Pancreas (tissue), 10 donors: ENCODE data around the gene RFX3. TPM values are rescaled to one million over a fixed set of nuclear protein-coding genes. Genes with fewer than 3 reads are reported as not detected.

ENCODE experiments used
- ATAC-seq, 4 donors: fragments of 200-7000 bp; cut with Tn5 transposase; one replicate each; pipeline versions ENCODE4 v1.8.0 to v1.9.1; 2020; ENCODE audit warnings: mild to moderate bottlenecking in 4 of 4, moderate library complexity in 4 of 4
- DNase-seq, 6 donors: peaks; one replicate each; pipeline ENCODE4 v3.0.0-alpha.2; 2020
- FAIRE-seq: peaks from 2 replicates; lab custom pipeline; 2012; peaks lifted over from hg19 to GRCh38; lab: Jason Lieb, UNC
- H3K27ac ChIP-seq, 4 donors: fragments of 200-600 bp; sonication (generic); 1 replicate in 3 of 4; 2 replicates in 1 of 4; pipeline versions ENCODE4 v1.5.0 to v1.8.0; 2020
- H3K27me3 ChIP-seq, 4 donors: fragments of 200-600 bp; one replicate each; pipeline ENCODE4 v1.8.0; 2021
- H3K36me3 ChIP-seq, 3 donors: fragments of 200-600 bp; sonication (generic) in 1 of 3; one replicate each; pipeline versions ENCODE4 v1.5.0 to v1.8.0; 2020 to 2021
- H3K4me1 ChIP-seq, 3 donors: fragments of 200-600 bp; one replicate each; pipeline ENCODE4 v1.8.0; 2021
- H3K4me3 ChIP-seq, 4 donors: fragments of 200-600 bp; sonication (generic) in 2 of 4; one replicate each; pipeline versions ENCODE4 v1.5.0 to v1.8.0; 2020 to 2021
- H3K9me3 ChIP-seq, 4 donors: fragments of 200-600 bp; one replicate each; pipeline ENCODE4 v1.8.0; 2021
- WGBS, 2 donors: extraction: QIAGEN DNeasy Blood & Tissue Kit; methylation state at CpG; one replicate each; pipeline ENCODE4 v1.1.7; 2013; 5-methylcytosine and 5-hydroxymethylcytosine counted together
- intact Hi-C, 3 donors: fragments of 100-400 bp; cut with DNase I; formaldehyde crosslinking; loops; one replicate each; pipeline versions ENCODE4 v1.11.1 to v1.14.2; 2022
- polyA plus RNA-seq, 2 donors: library from polyadenylated mRNA; stranded (reverse); fragments of 200-250 nt; gene quantifications; one replicate each; pipeline ENCODE4 v1.2.3, GENCODE V29; 2013
- total RNA-seq, 6 donors: library from RNA; stranded (reverse); fragmentation: NEBNext Ultra II Directional in 4 of 6; extraction: Animal tissue kit (Norgen Biotek cat#: 25700) in 4 of 6; gene quantifications; one replicate each; pipeline versions ENCODE4 v1.2.1 to v1.2.4, GENCODE V29; 2021 to 2023
- TF ChIP-seq, protein P1 (sequence below), 4 donors: fragments of 200-600 bp; sonication (generic) in 3 of 4; IDR thresholded peaks; one replicate each; pipeline versions ENCODE4 v1.5.0 to v1.8.0; 2021; ENCODE audit warnings: antibody characterized with exemption in 4 of 4
- donor health status: healthy with polysubstance abuse.
- donor health status: DM: no; HTN: no; CAD: no; lungs with moderate emphysema.
- donor health status: DM: no; HTN: no; CAD: no.
- donor health status: control.
- donor health status: control.
- donor health status: Bipolar disorder and iron deficiency.
- donor health status: DM: yes; HTN: yes; CAD: no.
- donor health status: DM: no; HTN: no; CAD: no.
- donor health status: DM: no; HTN: no; CAD: no.
- donor health status: DM: yes; HTN: yes; CAD: no.

RFX3 gene
- total and polyA plus RNA-seq, 8 donors: 1.2 to 12.2 (median 5.0) TPM

DNA sequence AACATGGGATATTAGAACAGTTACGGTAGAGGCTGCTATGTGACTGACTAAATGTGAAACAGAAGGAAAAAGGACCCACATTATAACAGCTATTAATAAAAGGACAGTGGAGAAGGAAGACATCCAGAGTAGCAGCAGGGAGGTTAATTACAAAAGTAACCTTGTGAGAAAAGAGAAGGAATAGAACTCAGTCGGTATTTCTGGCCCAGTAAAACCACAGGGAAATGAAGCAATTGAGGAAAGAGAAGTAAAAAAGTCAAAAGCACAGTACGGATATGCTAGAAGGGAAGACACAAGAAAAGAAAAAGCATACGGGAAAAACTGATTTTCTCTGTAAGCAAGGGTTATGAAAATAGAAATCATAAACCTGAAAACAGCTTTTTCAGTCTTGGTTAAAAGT lies 164.7 kb downstream of the RFX3 start:
- Histone ChIP-seq H3K36me3 (no peaks in the 10 kb centered on the region), H3K27ac (peak overlapping the region in 1 of 4 donors; percentile 56), H3K4me1 (peaks cover 13 to 18% (median 14%) of the 10 kb centered on the region in 3 donors), H3K9me3 (no peaks in the 10 kb centered on the region), H3K4me3 (no peak overlapping the region), H3K27me3 (no peaks in the 10 kb centered on the region)
- no peak for FAIRE-seq
- DNase-seq: no peak
- intact Hi-C loops: no loop called here
- TF ChIP-seq, protein P1, sequence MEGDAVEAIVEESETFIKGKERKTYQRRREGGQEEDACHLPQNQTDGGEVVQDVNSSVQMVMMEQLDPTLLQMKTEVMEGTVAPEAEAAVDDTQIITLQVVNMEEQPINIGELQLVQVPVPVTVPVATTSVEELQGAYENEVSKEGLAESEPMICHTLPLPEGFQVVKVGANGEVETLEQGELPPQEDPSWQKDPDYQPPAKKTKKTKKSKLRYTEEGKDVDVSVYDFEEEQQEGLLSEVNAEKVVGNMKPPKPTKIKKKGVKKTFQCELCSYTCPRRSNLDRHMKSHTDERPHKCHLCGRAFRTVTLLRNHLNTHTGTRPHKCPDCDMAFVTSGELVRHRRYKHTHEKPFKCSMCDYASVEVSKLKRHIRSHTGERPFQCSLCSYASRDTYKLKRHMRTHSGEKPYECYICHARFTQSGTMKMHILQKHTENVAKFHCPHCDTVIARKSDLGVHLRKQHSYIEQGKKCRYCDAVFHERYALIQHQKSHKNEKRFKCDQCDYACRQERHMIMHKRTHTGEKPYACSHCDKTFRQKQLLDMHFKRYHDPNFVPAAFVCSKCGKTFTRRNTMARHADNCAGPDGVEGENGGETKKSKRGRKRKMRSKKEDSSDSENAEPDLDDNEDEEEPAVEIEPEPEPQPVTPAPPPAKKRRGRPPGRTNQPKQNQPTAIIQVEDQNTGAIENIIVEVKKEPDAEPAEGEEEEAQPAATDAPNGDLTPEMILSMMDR (IDR thresholded peaks at IDR 0.05): no peak
- 89 to 92% methylated on average over 4 of the region's 4 CpGs for WGBS, 2 donors
- ATAC-seq: no peak

DNA sequence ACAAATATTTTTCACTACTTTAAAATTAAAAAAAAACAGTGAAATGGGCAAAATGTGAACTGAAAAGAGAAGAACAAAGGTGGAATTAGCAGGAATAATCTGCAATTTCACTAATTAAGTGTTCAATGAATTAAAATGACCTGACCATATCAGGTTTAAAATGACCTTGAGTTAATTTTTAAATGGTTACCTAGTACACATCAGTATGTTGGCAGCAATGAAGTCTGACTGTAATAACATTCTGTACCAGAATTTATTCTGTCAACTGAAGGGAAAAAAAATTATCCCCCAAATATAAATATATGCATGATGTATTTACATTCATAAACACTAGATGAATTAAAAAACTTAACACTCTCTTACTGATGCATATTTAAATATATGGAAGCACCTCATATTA lies 165.6 kb downstream of the RFX3 start:
- no peak for FAIRE-seq
- H3K9me3 ChIP-seq: no peaks in the 10 kb centered on the region
- no peak for DNase-seq
- no peaks in the 10 kb centered on the region for H3K36me3 ChIP-seq
- peak in 3 of 4 donors; percentile 53 to 86 (median 59) for ATAC-seq
- peak overlapping the region in 1 of 4 donors; percentile 56 for H3K27ac ChIP-seq
- no peak overlapping the region for H3K4me3 ChIP-seq
- intact Hi-C loops: no loop called here
- H3K27me3 ChIP-seq: no peaks in the 10 kb centered on the region
- TF ChIP-seq, protein P1 (IDR thresholded peaks at IDR 0.05): no peak
- H3K4me1 ChIP-seq: peaks cover 13 to 18% (median 14%) of the 10 kb centered on the region in 3 donors

DNA sequence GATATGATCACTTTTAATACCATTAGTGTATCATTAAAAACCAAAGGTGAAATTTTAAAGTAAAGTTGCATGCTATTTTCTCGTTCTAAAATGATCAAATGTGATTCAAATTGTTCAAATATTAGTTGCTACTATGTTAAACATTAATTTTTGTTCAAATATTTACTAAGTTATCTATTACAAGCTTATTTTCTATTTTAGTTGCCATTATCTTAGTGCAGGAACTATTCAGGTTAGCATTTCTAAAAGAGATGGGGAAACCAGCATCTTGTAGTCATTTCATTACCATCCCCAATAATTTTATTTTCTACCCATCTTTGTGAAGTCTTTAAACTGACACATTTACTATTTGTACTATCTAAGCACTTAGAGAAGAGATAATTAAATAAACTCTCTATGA lies 166.0 kb downstream of the RFX3 start:
- intact Hi-C loops: no loop called here
- TF ChIP-seq, protein P1 (IDR thresholded peaks at IDR 0.05): no peak
- WGBS, 2 donors: 5 to 10% methylated on average over 1 of the region's 1 CpG
- H3K36me3 ChIP-seq: no peaks in the 10 kb centered on the region
- H3K27ac ChIP-seq: peak overlapping the region in 1 of 4 donors; percentile 56
- DNase-seq: no peak
- peak; percentile 81 for FAIRE-seq
- peak; percentile 66 to 92 (median 85) for ATAC-seq
- H3K4me1 ChIP-seq: peaks cover 13 to 18% (median 14%) of the 10 kb centered on the region in 3 donors
- no peak overlapping the region for H3K4me3 ChIP-seq
- no peaks in the 10 kb centered on the region for H3K27me3 ChIP-seq
- no peaks in the 10 kb centered on the region for H3K9me3 ChIP-seq

DNA sequence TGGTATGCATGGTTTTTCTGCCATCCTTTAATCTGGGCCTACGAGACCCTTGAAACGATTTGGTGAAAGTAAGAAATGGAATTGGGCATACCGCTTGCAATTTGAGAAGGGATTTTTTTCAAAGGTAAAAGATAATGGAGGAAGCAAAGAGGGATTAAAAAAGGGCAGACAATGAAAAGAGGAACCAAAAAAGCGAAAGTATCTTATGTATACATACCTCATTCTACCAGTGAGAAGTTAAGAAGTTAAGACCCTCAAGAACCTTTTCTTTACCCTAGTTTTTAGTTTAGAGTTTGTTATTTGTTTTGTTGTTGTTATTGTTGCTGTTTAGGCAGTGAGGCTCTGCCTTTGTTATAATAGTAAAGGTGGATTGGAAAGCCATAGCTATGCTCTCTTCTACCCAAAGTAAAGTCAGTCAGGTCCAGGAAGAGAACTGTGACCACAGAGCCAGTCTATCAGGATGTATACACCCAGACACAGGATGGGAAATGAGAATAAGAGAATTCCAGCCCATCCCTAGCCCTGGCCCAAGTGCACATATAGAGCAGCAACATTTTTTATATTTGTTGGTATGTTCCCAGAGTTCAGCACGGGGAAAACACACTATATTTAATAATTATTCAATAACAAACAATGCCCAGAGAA lies 166.6 kb downstream of the RFX3 start:
- H3K4me1 ChIP-seq: peaks cover 13 to 18% (median 14%) of the 10 kb centered on the region in 3 donors
- 75 to 77% methylated on average over 5 of the region's 5 CpGs for WGBS, 2 donors
- no peaks in the 10 kb centered on the region for H3K9me3 ChIP-seq
- peak; percentile 44 to 76 (median 62) for ATAC-seq
- TF ChIP-seq, protein P1 (IDR thresholded peaks at IDR 0.05): no peak
- intact Hi-C loops: no loop called here
- H3K36me3 ChIP-seq: no peaks in the 10 kb centered on the region
- peak overlapping the region in 2 of 4 donors; percentile 17 to 56 for H3K27ac ChIP-seq
- FAIRE-seq: no peak
- no peaks in the 10 kb centered on the region for H3K27me3 ChIP-seq
- DNase-seq: no peak
- no peak overlapping the region for H3K4me3 ChIP-seq

DNA sequence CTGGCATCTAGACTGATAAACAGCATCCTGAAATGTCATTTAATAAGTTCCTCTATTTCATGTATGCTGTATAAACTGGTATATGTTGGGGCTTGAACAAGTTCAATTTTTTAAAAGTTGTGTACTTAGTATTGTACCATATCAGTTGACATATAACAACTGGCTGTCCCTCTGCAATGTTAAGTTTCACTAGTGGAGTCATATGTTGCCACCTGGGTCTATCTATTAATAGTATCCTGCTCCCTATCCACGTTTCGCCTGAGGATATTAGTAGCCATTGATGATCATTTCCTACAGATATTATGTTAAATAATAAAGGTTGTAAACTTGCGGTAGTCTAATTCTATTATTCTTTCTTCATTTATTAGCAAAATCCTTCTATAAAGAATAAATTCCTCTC lies 177.6 kb downstream of the RFX3 start:
- Histone ChIP-seq H3K36me3 (no peaks in the 10 kb centered on the region), H3K4me3 (no peak overlapping the region), H3K9me3 (no peaks in the 10 kb centered on the region), H3K4me1 (no peaks in the 10 kb centered on the region), H3K27me3 (no peaks in the 10 kb centered on the region), H3K27ac (no peak overlapping the region)
- WGBS, 2 donors: 69 to 71% methylated on average over 3 of the region's 3 CpGs
- DNase-seq: no peak
- TF ChIP-seq, protein P1 (IDR thresholded peaks at IDR 0.05): no peak
- FAIRE-seq: no peak
- ATAC-seq: no peak
- intact Hi-C loops: no loop called here
